ENCODE data around the gene MPIG6B.
A peak's percentile ranks its signal among the peaks of the same experiment; 100 is the strongest.

The MPIG6B gene, protein sequence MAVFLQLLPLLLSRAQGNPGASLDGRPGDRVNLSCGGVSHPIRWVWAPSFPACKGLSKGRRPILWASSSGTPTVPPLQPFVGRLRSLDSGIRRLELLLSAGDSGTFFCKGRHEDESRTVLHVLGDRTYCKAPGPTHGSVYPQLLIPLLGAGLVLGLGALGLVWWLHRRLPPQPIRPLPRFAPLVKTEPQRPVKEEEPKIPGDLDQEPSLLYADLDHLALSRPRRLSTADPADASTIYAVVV

DNA sequence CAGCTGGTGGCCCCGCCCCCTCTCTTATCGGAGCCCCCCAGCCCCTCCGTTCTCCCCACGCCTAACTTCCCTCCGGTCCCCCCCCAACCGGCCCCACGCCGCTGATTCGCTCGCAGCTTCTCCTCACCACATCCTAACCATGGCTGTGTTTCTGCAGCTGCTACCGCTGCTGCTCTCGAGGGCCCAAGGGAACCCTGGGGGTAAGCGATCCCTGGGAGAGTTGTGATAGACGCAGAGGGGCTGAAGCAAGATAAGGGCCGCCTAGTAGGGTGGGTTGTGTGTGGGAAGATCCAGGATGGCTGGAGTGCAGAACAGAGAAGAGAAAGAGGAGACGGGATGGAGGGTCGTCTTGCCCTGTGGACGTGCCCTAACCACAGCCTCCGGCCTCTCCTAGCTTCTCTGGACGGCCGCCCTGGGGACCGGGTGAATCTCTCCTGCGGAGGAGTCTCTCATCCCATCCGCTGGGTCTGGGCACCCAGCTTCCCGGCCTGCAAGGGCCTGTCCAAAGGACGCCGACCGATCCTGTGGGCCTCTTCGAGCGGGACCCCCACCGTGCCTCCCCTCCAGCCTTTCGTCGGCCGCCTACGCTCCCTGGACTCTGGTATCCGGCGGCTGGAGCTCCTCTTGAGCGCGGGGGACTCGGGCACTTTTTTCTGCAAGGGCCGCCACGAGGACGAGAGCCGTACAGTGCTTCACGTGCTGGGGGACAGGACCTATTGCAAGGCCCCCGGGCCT is at the start of gene MPIG6B:
MPIG6B (plus strand) TSS at position 129 of the 735 bp plus-strand sequence; CDS start at position 140, 11 bp downstream.
- no peak for DNase-seq

DNA sequence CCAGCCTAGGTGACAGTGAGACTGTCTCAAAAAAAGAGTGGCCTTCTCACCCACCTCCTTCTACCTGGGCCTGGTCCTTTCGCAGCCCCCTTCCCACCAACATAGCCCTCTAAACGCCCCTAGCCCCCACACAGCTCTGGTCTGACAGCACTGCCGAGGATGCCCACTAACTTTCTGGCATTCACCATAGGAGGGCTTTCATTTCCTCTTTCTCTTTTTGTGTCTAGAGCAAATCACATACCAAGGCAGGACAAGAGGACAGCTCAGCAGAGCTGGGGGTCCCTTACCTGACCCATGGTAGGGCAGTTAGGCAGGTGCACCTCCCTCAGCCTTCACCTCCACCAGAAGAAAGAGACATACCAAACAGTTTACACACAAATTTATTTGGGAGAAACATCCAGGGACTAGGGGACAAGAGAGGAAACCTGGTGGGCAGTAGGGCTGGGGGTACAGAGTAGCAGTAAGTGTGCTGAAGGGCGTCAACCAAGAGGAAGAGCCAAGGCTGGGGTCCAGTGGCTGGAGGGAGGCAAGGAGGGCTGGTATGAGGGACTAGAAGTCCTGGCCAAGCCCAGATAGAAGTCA is 46.8 kb upstream of the MPIG6B start:
- DNase-seq: no peak

DNA sequence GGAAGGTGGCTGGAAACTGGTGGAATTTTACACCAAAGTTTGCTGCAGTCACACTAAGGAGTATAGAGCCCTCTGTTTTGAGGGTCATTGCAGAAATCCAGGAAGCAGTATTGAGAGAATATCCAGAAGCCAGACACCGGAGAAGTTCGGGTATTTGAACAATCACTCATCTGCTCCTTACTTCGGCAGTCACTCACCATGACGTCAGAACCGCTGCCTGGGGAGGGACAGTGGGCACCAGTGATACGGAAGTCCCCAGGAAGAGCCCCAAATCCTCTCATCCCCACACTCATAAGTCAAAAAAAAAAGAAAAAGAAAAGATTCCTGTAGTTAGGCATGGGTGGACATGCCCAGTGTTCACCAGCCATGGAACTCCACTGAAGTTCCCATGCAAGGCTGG is 46.3 kb upstream of the MPIG6B start:
- DNase-seq: no peak

DNA sequence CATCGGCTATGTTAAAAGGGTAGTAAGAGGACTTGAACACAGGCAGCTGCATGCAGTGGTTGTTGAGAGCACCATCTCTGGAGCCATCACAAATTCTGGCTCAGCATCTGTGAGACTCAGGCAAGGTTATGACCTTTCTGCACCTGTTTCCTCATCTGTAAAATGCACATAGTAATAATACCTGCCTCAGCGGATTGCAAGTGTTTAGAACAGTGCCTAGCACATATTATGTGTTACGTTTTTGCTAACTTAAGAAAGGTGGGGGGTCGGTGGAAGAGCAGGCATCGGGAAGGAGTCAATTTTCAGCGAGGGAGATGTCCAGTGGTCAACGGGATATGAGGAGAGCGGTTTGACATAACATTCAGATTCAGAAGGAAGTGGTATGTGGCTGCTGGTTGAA is 45.2 kb upstream of the MPIG6B start:
- no peak for DNase-seq

DNA sequence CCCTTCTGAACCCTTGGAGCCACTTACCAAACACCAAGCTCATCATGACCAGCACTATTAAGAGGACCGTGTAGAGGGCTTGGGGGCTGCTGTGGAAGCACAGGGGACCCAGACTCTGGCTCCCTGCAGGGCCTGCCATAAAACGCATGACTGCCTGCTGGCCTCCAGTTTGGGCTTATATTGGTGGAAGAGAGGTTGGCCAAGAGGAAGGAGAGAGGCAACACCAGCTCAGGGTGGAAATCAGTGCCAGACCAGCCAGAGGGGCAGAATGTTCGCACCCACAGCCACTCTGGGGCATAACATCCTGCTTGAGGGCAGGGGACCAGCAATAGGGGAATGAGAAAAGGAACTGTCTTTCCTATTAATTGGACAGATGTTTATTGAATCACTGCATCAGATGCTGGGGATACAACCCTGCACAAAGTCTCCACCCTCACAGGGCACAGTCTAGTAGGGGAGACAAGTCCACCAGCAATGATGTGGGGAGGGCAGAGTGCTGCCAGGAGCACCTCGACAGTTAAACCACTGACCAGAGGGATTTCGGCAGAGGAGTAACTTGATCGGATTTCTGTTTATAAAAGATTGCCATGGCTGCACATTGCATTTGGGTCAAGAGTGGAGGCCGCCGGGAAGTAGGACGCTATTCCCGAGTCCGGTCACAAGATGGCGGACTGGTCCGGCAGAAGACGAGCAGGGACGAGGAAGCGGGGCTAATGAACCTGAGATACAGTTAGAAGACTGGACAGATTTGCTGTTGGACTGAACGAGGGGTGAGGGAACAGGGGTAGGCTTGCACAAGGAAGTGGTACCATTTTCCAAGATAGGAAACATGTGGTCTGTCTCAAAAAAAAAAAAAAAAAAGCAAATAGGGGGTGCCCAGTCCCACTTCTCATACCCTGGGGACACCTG is 42.7 kb upstream of the MPIG6B start, which contains the start of gene LY6G5C:
LY6G5C (minus strand) TSS at position 842 of the 909 bp plus-strand sequence; CDS start at position 148, 694 bp downstream.
- DNase-seq: peak; percentile 51

DNA sequence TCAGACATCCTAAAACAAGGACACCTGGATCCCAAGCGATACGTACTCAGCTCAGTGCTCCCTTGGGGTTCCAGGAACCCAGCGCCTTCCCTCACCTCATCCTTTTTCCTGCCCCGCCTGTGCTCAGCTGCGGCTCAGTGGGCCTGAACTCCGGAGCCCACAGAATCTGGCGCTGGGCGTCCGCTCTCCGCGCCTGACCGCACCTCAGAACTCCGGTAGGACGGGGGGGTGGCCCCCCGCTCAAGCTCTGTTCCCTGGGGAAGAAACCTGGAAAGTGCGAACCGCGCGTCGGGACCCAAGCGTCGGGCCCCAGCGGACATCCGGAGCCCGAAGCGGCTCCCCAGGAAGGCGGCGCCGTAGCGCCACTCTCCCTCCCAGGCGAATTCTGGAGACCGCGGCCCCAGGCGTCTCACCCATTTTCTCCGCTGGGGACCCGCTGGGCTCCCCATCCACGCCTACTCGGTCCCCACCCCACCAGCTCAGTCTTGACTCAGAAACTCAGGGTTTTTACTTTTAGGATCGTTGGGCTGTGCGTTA is 42.0 kb upstream of the MPIG6B start:
- DNase-seq: no peak

DNA sequence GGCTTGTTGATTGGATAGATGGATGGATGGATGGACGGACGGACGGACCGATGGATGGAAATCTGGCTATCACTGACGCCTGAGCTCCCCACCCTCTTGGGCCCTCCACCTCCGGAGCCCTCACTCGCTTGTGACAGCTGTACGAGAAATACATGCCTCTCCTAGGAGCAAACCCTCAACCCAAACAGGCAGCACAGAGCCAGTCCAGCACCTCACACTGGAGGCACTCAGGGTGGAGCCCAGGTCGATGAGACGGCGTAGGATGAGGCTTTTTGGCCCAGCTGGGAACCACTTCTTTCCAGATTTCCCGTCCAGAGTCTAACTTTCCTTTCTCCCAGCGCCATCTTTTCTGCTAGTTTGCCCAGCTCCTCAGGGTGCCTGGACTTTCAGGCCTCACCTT is 39.6 kb upstream of the MPIG6B start:
- no peak for DNase-seq

DNA sequence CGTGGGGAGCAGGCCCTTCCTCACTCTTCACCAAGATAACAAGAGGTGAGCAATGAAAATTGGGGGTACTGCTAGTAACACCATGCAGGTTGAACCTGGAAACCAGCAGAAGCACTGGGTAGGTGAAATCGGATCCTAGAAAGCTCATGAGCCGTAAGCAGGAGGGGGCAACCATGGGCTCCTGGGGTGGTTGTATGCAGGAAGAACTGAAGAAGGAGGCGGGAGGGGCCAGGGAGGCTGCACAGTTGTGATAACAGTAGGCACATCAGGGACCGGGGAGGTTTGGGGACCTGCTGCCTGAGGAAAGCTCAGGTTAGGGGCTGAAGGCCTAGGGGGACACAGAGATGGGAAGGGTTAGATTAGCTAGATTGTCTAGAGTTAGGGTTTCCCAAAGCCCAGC is 36.7 kb upstream of the MPIG6B start:
- DNase-seq: no peak

DNA sequence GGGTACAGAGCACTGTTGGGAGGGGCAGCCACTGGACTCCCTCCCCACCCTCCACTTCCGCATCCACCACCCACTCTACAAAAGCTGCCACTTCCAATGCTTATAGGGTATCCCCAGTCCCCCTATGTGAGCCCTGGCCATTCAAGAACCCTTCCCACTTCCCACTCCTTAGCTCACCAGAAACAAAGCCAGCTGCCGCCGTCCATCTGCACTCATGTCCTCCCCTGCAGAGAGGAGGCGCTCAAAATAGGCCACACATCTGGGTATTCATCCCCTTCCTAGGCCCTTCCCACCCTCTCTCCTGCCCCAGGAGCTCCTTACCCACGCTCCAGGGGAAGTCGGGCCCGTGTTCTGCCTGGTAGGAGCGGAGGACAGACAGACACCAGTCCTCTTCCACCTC is 35.9 kb upstream of the MPIG6B start:
- DNase-seq: no peak

DNA sequence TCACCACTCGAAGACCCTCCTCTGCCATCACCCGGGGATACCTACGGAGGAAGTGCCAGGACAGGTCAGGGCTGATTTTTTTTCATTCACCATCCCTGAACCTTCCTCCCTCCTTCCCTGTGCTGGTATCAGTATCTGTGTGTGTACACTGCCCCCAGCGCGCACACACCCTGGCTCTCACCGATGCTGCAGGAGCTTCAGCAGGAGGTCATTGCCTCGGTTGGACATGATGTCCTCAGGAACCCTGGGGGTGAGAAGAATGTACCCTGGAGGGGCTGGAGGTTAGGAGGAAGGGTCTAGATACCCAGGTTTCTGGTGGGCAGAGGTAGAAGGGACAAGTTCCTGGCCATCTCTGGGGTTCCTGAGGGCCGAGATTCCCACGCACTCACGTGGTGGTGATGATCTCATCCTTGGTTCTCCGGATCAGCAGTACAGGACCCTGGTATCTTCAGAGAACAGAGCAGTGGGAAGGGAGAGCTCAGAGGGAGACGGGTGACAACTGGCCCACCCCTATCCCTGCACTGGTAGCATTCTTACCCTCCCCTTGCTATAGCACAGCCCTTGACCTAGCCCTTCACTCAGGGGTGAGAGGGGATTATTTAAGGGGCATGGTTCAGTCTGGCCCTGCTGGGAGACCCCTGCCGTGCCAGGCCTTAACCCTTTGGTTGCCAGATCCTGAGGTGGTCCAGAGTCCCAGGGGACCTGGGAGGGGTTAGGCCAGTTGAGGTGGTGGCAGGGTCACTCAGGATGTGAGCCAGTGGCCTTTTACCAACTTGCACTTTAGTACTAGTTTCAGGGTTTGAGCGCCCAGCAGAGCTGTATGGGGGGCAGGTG is 35.1 kb upstream of the MPIG6B start:
- DNase-seq: no peak

DNA sequence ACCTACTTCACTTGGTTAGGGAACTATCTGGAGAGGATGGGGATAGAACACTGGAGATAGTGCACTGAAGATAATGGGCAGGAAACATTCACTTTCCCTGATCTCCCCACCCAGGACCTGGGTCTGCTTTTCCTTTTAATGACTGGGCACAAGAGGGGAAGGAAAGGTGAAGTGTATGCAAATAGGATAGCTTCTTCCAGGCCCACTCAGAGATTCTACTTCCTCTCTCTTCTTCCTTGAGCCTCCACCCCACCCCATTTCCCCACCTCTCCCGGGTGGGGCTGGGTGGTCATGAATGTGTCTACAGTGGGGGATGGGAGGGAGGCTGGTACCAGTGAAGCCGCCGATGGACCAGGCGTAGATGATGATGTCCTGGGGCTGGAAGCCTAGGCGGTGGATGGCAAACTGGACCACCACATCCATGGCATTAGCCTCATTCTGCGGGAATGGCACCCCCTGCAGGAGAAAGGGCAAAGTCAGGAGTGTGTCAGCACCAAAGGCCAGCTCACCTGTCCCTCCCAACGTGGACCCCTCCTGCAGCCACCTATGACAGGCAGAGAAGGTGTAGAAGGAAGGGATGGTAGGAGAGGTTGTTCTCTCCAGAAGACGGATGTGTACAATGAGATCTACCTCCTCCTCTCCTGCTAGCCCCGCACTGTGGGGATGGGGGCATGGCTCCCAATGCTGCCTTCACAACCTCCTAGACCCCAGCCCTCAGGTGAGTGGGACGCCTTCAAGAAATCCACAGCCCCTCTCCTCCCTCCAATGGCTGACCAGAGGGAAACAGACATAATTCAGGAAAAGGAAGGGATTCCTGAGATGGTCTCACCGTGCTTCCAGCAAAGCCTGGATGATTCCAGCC is 33.7 kb upstream of the MPIG6B start:
- DNase-seq: no peak

DNA sequence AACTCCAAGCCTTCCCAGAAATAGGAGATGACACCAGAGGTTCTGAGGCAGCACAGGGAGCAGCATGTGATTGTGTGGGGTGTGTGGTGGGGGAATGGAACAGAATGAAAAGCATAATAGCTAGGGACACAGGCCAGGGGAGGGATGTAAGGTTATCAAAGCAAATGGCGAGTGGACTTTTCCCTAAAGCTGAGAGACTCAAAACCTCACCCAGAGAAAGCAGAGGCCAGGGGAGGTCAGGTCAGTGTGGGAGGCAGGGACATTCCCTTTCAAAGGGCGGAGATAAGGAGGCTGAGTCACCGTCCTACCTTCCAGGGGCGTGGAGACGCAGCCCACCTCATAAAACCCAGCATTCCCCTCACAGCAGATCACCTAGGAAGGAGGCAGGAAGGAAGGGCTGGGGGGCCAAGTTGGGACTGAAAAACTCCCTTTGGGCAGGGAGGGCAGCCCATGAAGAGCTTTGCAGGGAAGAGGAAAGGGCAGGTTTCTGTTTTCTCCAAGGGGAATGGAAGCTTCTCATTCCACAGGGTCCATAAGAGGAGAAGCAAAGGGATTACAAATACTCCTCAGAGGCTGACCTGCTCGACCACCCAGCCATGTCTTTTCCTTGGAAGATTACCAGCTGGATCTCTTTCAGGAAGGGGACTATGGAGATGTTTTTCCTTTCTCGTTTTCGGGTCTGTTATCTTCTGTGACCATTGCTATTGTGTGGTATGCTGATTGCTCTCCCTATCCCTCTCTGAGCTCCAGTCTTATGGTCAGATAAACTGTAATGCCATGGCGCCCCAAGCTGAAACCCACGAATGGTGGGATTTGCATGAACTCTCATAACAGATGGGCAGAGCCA is 32.7 kb upstream of the MPIG6B start:
- DNase-seq: no peak

DNA sequence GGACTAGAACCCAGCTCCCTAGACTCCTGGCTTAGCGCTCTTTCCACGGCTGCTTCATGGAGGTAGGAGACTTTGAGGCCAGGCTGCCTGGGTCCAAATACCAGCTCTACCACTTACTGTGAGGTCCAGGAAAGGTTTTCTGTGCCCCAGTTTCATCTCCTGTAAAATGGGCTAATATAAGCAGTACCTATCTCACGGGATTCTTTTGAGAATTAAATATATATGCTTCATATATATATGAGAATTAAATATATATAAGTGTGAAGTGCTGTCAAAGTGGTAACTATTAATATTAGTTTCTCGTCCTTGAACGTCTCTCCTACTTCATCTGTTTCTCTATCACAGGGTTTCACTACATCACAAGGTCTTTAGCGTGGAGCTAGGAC is 32.1 kb upstream of the MPIG6B start:
- no peak for DNase-seq

DNA sequence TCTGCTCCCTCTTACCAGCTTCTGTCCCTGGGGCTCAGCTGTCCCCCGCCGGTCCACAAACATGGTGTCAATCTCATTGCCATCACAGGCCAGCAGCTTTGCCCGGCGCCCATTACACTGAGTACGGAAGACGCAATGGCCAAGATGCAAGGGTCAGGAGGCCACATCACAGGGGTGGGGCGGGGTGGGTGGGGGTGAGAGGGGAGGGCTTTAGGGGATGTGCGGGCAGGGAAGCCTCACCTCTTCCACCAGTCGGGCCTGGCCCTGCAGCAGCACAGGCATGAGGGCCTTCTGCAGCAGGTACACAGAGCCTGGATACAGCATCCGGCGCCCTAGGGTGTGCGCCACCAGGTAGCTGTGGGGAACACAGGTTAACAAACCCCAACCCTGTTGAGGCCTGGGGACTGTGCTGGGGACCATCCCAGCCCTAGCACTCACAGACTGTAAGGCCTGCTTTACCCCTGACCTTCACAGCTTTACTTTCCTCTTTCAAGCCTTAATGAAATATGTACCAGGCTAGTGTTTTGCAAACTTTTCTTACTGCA is 31.5 kb upstream of the MPIG6B start:
- DNase-seq: no peak

DNA sequence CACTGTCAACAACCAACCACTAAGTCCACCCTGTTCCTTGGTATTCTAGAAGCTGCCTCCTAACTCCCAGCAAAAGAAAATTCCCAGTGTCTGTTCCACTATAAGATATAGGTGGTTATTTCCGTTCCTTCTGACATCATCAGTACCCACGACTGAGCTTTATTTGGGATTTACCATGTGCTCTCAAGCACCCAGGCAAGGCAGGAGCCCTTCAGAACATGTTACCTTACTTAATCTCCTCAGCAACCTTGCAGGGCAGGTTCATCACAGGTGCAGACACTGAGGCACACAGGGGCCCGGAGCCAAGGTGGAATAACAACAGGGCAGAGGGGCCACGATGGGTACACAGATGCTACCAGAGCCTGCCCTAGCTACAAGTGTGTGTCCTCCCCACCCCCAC is 30.8 kb upstream of the MPIG6B start:
- DNase-seq: no peak

DNA sequence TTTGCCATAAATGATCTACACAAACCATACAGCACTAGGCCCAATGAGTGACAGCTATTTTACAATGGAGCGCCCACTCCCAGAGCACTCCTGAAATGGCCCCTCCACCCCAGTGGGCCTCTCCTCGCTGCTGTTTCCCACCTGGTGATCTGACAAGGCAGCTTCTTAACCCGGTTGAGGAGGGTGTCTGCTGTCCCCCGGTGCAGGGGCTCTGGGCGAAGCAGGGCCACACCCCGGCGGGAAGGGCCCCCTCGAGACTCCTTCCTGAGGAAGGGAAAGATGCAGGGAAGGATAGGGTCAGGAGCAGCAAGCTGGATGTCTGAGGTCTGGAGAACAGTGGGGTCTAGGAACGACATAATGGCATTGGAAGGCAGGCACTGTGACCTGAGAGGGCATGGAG is 30.3 kb upstream of the MPIG6B start:
- no peak for DNase-seq

DNA sequence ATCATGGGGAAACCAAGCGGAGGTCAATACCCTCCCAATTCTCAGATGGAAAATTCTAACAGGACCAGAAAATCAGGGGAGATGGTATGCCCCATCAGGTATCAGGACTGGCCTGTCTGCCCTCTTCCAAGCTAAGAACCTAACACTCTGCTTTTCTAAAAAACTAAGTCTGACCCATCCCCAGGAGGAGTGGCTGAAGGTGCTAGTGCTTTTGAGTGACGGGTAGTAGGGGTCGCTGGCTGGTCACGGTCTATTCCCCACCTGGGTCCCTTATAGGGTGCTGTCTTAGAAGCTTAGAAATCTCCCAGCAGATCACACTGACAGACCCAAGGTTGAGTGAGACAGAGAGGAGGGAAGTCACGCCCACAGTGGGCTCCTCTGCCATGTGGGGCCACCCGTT is 29.6 kb upstream of the MPIG6B start:
- DNase-seq: no peak

DNA sequence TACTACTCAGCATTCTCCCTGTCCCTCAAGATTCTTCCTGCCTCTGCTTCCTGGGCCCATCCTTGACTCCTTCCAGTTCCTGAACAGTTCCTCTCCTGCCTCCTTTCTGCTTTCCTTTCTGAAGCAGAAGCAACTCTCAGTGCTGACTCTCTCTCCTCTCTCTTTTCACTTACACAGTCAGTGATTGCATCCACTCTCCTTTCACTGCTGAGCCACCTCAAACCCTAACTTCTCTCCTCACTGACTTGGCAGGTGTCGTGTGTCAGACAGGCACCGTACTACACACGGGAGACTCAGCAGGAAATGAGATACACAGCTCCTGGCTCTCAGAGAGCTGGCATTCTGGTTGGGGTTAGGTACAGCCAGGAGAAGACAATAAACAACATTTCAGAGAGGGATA is 25.6 kb upstream of the MPIG6B start:
- DNase-seq: no peak

DNA sequence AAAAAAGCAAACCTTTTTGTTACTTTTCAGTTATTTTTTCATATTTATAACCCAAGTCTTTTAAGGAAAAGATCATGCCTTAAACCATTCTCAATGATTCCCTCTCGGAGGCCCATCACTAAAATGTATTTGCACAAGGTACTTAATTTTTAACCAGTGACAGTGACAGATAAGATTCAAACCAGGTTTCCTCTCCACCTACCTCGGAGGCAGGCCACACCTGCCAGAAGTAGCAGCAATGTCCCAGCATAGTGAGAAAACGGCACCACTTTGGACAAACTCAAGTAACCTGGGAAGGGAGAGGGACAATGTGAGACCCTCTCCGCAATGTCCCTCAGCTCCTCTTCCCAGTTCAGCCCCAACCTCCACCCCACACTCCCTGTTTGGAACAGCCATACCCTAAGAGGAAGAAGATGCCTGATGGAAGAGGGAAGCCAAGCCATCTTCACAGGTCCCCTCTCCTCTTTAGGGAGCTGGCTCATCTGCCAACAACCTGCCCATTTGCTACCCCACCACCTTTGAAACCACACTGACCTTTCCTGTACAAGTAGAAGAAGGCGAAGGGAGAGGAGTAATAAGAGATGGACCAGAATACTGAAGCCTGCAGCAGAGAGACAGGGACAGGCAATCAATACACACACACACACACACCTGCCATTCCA is 22.3 kb upstream of the MPIG6B start:
- no peak for DNase-seq
